Uterus (tissue), 2 donors: ENCODE measurements around the gene SRRM1.

Source experiments
- POLR2A ChIP-seq, 2 donors: fragments of 450-650 bp; IDR thresholded peaks; one replicate each; pipeline ENCODE4 v1.6.1; 2016; ENCODE audit warnings: antibody characterized with exemption in 2 of 2, mild to moderate bottlenecking in 1 of 2, moderate library complexity in 1 of 2
- TF ChIP-seq, protein P1 (sequence below), 4 experiments: fragments of 200-600 bp in 2 of 4; fragments of 450-650 bp in 2 of 4; sonication (generic) in 2 of 4; IDR thresholded peaks; one replicate each; pipeline ENCODE4 v1.5.1; 2016 to 2019; ENCODE audit warnings: antibody characterized with exemption in 4 of 4, mild to moderate bottlenecking in 2 of 4, moderate library complexity in 1 of 4

DNA sequence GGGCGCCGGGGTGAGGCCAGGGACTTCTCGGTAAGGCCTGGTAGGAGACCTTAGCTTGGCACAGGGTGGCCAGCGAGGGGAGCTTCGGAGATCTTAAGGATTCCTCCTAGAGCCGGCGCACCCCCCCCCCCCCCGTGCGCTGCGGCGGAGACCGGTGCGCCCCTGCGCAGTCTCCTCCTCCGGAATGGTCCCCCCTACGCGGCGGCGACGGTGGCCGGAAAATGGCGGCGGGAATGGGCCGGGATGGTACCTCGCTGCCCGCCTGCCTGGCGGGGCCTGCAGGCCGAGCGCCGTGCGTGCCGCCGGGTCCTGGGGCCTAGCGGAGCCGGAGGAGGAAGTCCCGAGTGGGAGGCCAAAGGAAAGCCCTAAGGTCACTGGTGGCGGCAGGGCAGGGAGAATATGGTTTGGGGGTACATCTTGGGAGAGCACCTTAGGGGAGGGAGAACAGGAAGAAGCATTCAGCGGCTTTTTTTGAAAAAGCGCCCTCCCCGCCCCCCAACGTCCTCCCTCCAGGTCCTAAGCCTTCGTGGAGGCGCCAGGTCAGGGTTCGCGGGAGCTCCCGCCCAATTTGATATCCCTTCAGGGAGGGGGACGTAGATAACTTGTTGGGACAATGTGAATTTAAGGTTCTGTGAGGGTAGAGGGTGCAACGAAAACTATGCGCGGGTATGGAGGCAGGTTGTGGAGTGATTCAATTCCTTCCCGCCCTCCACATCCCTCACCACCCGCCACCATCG lies 429 bp downstream of the SRRM1 start:
- TF ChIP-seq, protein P1, sequence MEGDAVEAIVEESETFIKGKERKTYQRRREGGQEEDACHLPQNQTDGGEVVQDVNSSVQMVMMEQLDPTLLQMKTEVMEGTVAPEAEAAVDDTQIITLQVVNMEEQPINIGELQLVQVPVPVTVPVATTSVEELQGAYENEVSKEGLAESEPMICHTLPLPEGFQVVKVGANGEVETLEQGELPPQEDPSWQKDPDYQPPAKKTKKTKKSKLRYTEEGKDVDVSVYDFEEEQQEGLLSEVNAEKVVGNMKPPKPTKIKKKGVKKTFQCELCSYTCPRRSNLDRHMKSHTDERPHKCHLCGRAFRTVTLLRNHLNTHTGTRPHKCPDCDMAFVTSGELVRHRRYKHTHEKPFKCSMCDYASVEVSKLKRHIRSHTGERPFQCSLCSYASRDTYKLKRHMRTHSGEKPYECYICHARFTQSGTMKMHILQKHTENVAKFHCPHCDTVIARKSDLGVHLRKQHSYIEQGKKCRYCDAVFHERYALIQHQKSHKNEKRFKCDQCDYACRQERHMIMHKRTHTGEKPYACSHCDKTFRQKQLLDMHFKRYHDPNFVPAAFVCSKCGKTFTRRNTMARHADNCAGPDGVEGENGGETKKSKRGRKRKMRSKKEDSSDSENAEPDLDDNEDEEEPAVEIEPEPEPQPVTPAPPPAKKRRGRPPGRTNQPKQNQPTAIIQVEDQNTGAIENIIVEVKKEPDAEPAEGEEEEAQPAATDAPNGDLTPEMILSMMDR (IDR thresholded peaks at IDR 0.05), result no peak
- no peak for TF ChIP-seq POLR2A (IDR thresholded peaks at IDR 0.05)
